Endometrial microvascular endothelial cells (primary cell): ENCODE data around the gene ZNF443. TPM values are rescaled to one million over a fixed set of nuclear protein-coding genes. Genes with fewer than 3 reads are reported as not detected.
"Not testable (repeated sequence)": the region's sequence is repeated elsewhere in the genome, so short reads cannot be mapped to it uniquely, and the experiment has no call there.

Experiments
- in situ Hi-C: cut with HindIII; loops from 2 replicates; pipeline ENCODE4 v1.10.0; 2017; ENCODE audit warnings: low sequenced_read_pairs, low pct_unique_long_range_greater_than_20kb; ENCODE audit errors: inconsistent ontology term
- total RNA-seq: library from RNA; depleted of rRNA; stranded (reverse); fragments of >200 nt; gene quantifications from one replicate; pipeline ENCODE4 v1.2.3, GENCODE V29; 2015; ENCODE audit errors: inconsistent ontology term

Gene ZNF443
- total RNA-seq, 1 donor from 2014 or later = 3.7 TPM

DNA sequence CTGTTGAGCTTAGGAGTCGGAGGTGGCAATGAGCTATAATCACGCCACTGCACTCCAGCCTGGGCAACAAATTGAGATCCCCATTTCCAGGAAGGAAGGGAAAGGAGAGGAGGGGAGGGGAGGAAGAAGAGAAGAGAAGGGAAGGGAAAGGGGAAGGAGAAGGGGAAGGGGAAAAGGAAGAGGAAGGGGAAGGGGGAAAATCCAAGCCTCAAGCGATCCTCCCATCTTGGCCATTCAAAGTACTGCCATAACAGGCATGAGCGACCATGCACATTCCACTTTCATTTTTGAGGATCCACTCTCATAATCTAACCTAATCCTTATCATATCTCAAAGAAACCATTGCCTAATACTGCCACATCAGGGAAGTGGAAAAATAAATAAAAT lies 14.9 kb downstream of the ZNF443 start:
- in situ Hi-C loops = no loop called here

- in situ Hi-C loops = no loop called here
These were observed 15.5 kb downstream of the ZNF443 start for GRCh38 chr19:12425236-12425887.

GRCh38 chr19:12417273-12417672 lies 23.5 kb downstream of the ZNF443 start:
- in situ Hi-C loops = not testable (repeated sequence)

DNA sequence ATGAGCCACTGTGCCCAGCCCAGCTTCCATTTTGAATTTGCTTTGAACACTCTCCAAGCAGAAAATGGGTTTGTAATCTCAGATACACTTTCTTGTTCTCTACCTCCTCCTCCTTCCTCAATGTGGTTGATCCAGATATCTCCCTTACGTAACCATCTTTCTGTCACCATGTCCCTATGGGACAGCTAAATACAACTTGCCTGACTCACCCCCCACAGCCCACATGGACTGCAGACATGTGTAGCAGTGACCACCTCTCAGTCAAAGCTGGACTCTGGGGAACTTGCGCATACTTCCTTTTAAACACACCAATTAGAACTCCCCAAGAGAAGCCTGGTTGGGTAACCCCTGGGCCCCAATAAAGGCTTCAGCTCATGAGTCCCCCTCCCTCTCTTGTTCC lies 28.9 kb downstream of the ZNF443 start:
- in situ Hi-C loops = no loop called here

DNA sequence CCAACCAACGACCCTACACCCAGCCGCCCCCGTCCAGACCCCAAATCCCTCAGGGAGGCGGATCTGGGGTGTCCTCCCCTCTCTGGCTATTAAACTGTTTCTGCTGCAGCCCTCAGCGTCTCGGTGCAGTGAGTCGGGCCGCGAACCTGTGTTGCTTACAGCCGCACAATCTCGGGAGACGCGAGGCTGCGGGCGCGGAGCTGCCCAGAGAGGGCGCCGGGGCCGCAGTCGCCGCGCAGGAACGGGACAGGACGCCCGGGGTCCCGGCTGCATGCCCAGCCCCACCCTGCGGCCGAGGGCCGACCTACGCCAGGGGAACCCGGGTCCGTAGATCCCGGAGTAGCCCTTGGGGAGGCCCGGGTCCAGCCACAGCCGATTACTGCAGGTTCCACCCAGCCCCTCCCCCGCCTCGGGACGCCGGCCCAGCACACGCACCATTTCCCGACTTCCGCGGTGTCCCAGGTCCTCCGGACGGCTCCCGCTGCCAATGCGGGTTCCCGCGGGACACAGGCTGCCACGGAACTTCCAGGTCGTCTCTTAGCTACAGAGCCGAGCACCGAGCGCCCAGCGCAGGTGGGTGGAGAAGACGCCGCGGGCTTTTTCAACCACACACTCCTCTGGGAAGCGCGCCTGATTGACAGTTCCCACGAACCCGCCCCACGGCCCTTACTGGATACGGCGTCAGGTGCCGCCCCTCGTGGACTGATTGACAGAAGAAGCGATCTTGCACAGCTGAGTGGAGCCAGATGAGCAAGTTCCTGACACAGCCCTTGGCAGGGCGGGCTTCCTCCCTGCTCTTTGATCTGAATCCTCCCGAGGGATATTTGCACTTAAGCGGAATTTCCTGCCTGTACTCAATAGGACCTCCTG lies 40.0 kb downstream of the ZNF443 start, which contains the start of gene ZNF799:
Gene ZNF799, minus strand, starts transcription at position 639 of the 870 bp plus-strand sequence. Its CDS starts 201 bp downstream, at position 438.
- in situ Hi-C loops = no loop called here

GRCh38 chr19:12399901-12400632 lies 40.8 kb downstream of the ZNF443 start:
- in situ Hi-C loops = not testable (repeated sequence)

DNA sequence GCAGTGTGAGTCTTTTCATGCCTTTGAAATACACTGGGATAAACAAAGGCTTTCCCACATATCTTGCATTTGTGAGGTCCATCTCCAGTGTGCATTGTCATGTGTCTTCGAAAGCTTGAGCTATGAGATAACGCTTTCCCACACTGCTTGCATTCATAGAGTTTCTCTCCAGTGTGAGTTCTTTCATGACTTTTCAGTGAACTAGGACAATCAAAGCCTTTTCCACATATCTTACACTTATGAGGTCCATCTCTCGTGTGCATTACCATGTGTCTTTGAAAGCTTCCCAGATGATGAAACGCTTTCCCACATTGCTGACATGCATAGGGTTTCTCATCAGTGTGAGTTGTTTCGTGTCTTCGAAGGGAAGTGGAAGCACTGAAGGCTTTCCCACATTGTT lies 49.7 kb downstream of the ZNF443 start:
- in situ Hi-C loops = not testable (repeated sequence)

DNA sequence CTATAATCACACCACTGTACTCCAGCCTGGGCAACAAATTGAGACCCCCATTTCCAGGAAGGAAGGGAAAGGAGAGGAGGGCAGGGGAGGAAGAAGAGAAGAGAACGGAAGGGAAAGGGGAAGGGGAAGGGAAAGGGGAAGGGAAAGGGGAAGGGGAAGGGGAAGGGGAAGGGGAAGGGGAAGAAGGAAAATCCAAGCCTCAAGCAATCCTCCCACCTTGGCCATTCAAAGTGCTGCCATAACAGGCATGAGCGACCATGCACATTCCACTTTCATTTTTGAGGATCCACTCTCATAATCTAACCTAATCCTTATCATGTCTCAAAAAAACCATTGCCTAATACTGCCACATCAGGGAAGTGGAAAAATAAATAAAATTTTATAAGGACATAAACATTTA lies 54.5 kb downstream of the ZNF443 start:
- in situ Hi-C loops = not testable (repeated sequence)

GRCh38 chr19:12380444-12380737 lies 60.4 kb downstream of the ZNF443 start:
- in situ Hi-C loops = no loop called here

GRCh38 chr19:12379732-12380443 lies 60.9 kb downstream of the ZNF443 start:
- in situ Hi-C loops = no loop called here

Other genes starting within 250 kb of the ZNF443 start
- gene ZNF44, start 146.1 kb downstream of the ZNF443 start, total RNA-seq = 3.3 TPM
- gene ZNF563, start 107.4 kb downstream of the ZNF443 start, total RNA-seq = not detected
- 0.09 TPM for gene ZNF442, start 75.3 kb downstream of the ZNF443 start, total RNA-seq
- 5.3 TPM for gene ZNF799, start 39.8 kb downstream of the ZNF443 start, total RNA-seq
- 2.6 TPM for gene ZNF709, start 43.8 kb upstream of the ZNF443 start, total RNA-seq
- 2.9 TPM for gene ZNF564, start 110.5 kb upstream of the ZNF443 start, total RNA-seq
- gene ZNF490, start 169.8 kb upstream of the ZNF443 start, total RNA-seq = 3.2 TPM
- 10.0 TPM for gene ZNF791, start 169.9 kb upstream of the ZNF443 start, total RNA-seq
- 58.4 TPM for gene MAN2B1, start 225.7 kb upstream of the ZNF443 start, total RNA-seq
- 5.5 TPM for gene WDR83, start 225.8 kb upstream of the ZNF443 start, total RNA-seq
- 86.4 TPM for gene DHPS, start 240.9 kb upstream of the ZNF443 start, total RNA-seq
- not detected for gene GNG14, start 247.0 kb upstream of the ZNF443 start, total RNA-seq